ENCODE results near the gene ZNF76.
A peak's percentile ranks its signal among the peaks of the same experiment; 100 is the strongest.

Gene ZNF76

GRCh38 chr6:35259194-35259947, at the start of gene ZNF76:
Gene ZNF76, plus strand, starts transcription at chr6:35259735. Its CDS starts 21,417 bp downstream, at chr6:35281152.
- DNase-seq: peak; percentile 98

- no peak for DNase-seq
Observed at GRCh38 chr6:35213298-35213791, 46.2 kb upstream of the ZNF76 start.

- DNase-seq: peak; percentile 37
Observed at GRCh38 chr6:35213824-35214756, 45.4 kb upstream of the ZNF76 start, which contains the start of gene SCUBE3. Gene SCUBE3, plus strand, starts transcription at chr6:35213956. Its CDS starts 463 bp downstream, at chr6:35214419.

GRCh38 chr6:35214869-35215664, 44.5 kb upstream of the ZNF76 start:
- DNase-seq: no peak

- no peak for DNase-seq
Observed at GRCh38 chr6:35215665-35216411, 43.7 kb upstream of the ZNF76 start.

GRCh38 chr6:35216412-35216732, 43.2 kb upstream of the ZNF76 start:
- DNase-seq: no peak

- DNase-seq: no peak
Observed at GRCh38 chr6:35216851-35217811, 42.4 kb upstream of the ZNF76 start.

- no peak for DNase-seq
Observed at GRCh38 chr6:35218021-35218420, 41.5 kb upstream of the ZNF76 start.

GRCh38 chr6:35218456-35218855, 41.1 kb upstream of the ZNF76 start:
- no peak for DNase-seq

GRCh38 chr6:35219683-35220326, 39.7 kb upstream of the ZNF76 start:
- no peak for DNase-seq

GRCh38 chr6:35220711-35221110, 38.8 kb upstream of the ZNF76 start:
- no peak for DNase-seq

GRCh38 chr6:35223396-35223795, 36.1 kb upstream of the ZNF76 start:
- DNase-seq: no peak

GRCh38 chr6:35224720-35225119, 34.8 kb upstream of the ZNF76 start:
- DNase-seq: no peak

GRCh38 chr6:35228481-35228880, 31.1 kb upstream of the ZNF76 start:
- DNase-seq: no peak

GRCh38 chr6:35229304-35229703, 30.2 kb upstream of the ZNF76 start:
- DNase-seq: no peak

GRCh38 chr6:35230498-35230897, 29.0 kb upstream of the ZNF76 start:
- DNase-seq: no peak

GRCh38 chr6:35230950-35231349, 28.6 kb upstream of the ZNF76 start:
- DNase-seq: no peak

GRCh38 chr6:35231563-35231962, 28.0 kb upstream of the ZNF76 start:
- no peak for DNase-seq

- DNase-seq: no peak
Observed at GRCh38 chr6:35234901-35235300, 24.6 kb upstream of the ZNF76 start.

GRCh38 chr6:35236223-35236622, 23.3 kb upstream of the ZNF76 start:
- no peak for DNase-seq

All from NCI-H510A (cell line).